Endothelial cell of umbilical vein (primary cell): ENCODE results near the gene DRC7. TPM values are rescaled to one million over a fixed set of nuclear protein-coding genes. Genes with fewer than 3 reads are reported as not detected.

Experiments used
- BruUV-seq: library from RNA; stranded (reverse); fragments of 400-500 nt; replicated peaks from 2 replicates; lab custom pipeline; 2021; lab: Mats Ljungman, UMichigan
- CTCF ChIA-PET: fragments of 300-600, 350-600 bp; sonication (Branson Sonifier 250); formaldehyde crosslinking; loops from one replicate; lab custom pipeline; 2021; ENCODE audit warnings: antibody characterized with exemption, inconsistent platforms; lab: Charles Lee
- POLR2A ChIA-PET: fragments of 300-600, 350-600 bp; sonication (Branson Sonifier 250); formaldehyde crosslinking; loops from one replicate; lab custom pipeline; 2021; ENCODE audit warnings: antibody characterized with exemption, inconsistent platforms; lab: Charles Lee
- DNase-seq: peaks from one replicate; pipeline ENCODE4 v3.0.0-alpha.2; 2011; ENCODE audit warnings: low read depth, low spot score
- FAIRE-seq: peaks from 2 replicates; lab custom pipeline; 2011; peaks lifted over from hg19 to GRCh38; lab: Jason Lieb, UNC
- H2AFZ ChIP-seq: 2 replicates; pipeline ENCODE4 v1.6.0; 2012; ENCODE audit warnings: low read depth, low read length, control low read depth, inconsistent platforms
- H3K27ac ChIP-seq: 2 replicates; pipeline ENCODE4 v1.5.1; 2011; ENCODE audit warnings: low read depth, mild to moderate bottlenecking, control low read depth, low read length, moderate library complexity; ENCODE audit not compliant: insufficient read depth
- H3K27me3 ChIP-seq, 2 experiments: 2 replicates each; pipeline versions ENCODE4 v1.6.0 to v1.6.1; 2011; ENCODE audit warnings: low read length in 2 of 2, mixed read lengths in 1 of 2; ENCODE audit not compliant: control insufficient read depth in 2 of 2, insufficient read depth in 2 of 2
- H3K36me3 ChIP-seq, 2 experiments: 2 replicates in 1 of 2; 3 replicates in 1 of 2; pipeline ENCODE4 v1.5.1; 2011; ENCODE audit warnings: low read length in 2 of 2, mild to moderate bottlenecking in 1 of 2, moderate library complexity in 1 of 2; ENCODE audit not compliant: control insufficient read depth in 2 of 2, insufficient read depth in 2 of 2; ENCODE audit errors: extremely low read depth in 1 of 2
- H3K4me1 ChIP-seq: 3 replicates; pipeline ENCODE4 v1.5.1; 2011; ENCODE audit warnings: mild to moderate bottlenecking, low read length; ENCODE audit not compliant: control insufficient read depth, insufficient read depth; ENCODE audit errors: extremely low read depth
- H3K4me2 ChIP-seq: 2 replicates; pipeline ENCODE4 v1.6.1; 2011; ENCODE audit warnings: low read length, control low read depth, mixed read lengths; ENCODE audit not compliant: insufficient read depth
- H3K4me3 ChIP-seq, 3 experiments: fragments of 200-600 bp in 1 of 3; sonication (generic), shearing (Covaris generic) in 1 of 3; replicated peaks in 1 of 3; 2 replicates each; pipeline ENCODE4 v1.5.1; 2011 to 2016; ENCODE audit warnings: control low read depth in 3 of 3, low read length in 3 of 3, mild to moderate bottlenecking in 2 of 3, inconsistent platforms in 1 of 3, low read depth in 1 of 3, moderate library complexity in 1 of 3; ENCODE audit not compliant: insufficient read depth in 1 of 3
- H3K79me2 ChIP-seq: 2 replicates; pipeline ENCODE4 v1.6.0; 2012; ENCODE audit warnings: low read length, inconsistent platforms; ENCODE audit not compliant: control insufficient read depth, insufficient read depth
- H3K9ac ChIP-seq: replicated peaks from 2 replicates; pipeline ENCODE3; 2011; ENCODE audit warnings: low read length, control low read depth; ENCODE audit not compliant: insufficient read depth; ENCODE audit errors: extremely low read depth
- H3K9me1 ChIP-seq: replicated peaks from 3 replicates; pipeline ENCODE4 v1.6.0; 2011; ENCODE audit warnings: mild to moderate bottlenecking, low read length; ENCODE audit not compliant: control insufficient read depth, insufficient read depth; ENCODE audit errors: extremely low read depth
- H3K9me3 ChIP-seq: replicated peaks from 2 replicates; pipeline ENCODE4 v1.5.1; 2012; ENCODE audit warnings: low read length, inconsistent platforms; ENCODE audit not compliant: control insufficient read depth, insufficient read depth
- H4K20me1 ChIP-seq: replicated peaks from 2 replicates; pipeline ENCODE3; 2011; ENCODE audit warnings: mild to moderate bottlenecking, low read length; ENCODE audit not compliant: control insufficient read depth, insufficient read depth; ENCODE audit errors: extremely low read depth
- EZH2 ChIP-seq: IDR thresholded peaks from 2 replicates; pipeline ENCODE4 v1.6.1; 2012; ENCODE audit warnings: borderline replicate concordance, low read depth, mild to moderate bottlenecking, moderate library complexity, low read length, inconsistent platforms; ENCODE audit not compliant: severe bottlenecking
- FOS ChIP-seq: IDR thresholded peaks from 2 replicates; pipeline ENCODE4 v1.6.1; 2011; ENCODE audit warnings: mild to moderate bottlenecking, low read length, moderate library complexity, borderline replicate concordance; ENCODE audit not compliant: insufficient read depth
- GATA2 ChIP-seq: IDR thresholded peaks from 2 replicates; pipeline ENCODE4 v1.7.0; 2011; ENCODE audit warnings: low read depth, mild to moderate bottlenecking, moderate library complexity, mixed read lengths, low read length; ENCODE audit not compliant: insufficient read length, insufficient read depth
- JUN ChIP-seq: IDR thresholded peaks from 2 replicates; pipeline ENCODE4 v1.6.1; 2011; ENCODE audit warnings: borderline replicate concordance, low read depth; ENCODE audit not compliant: insufficient read length, insufficient read depth
- POLR2A ChIP-seq: IDR thresholded peaks from 2 replicates; pipeline ENCODE4 v1.6.1; 2012; ENCODE audit warnings: low read depth, mild to moderate bottlenecking, control low read depth, low read length
- dilution Hi-C: fragments of 300-500 bp; cut with MboI; formaldehyde crosslinking; loops from one replicate; pipeline ENCODE4 v1.15.0; 2019; ENCODE audit warnings: low sequenced_read_pairs; ENCODE audit not compliant: extremely low pct_ligation_motif_present
- intact Hi-C: fragments of 100-400 bp; cut with micrococcal nuclease; formaldehyde crosslinking; loops from one replicate; pipeline ENCODE4 v1.10.0; 2022
- polyA plus RNA-seq, 4 experiments: library from polyadenylated mRNA; depleted of rRNA in 3 of 4; stranded (reverse) in 3 of 4; unstranded in 1 of 4; fragments of >200 nt; gene quantifications; 2 replicates each; pipeline versions ENCODE4 v1.2.1 to v1.2.3, GENCODE V29; 2011 to 2012; ENCODE audit warnings: missing spikeins in 1 of 4
- total RNA-seq: library from RNA; stranded (reverse); gene quantifications from 2 replicates; pipeline ENCODE4 v1.2.3, GENCODE V29; 2021
- TF ChIP-seq, protein P1 (sequence below), 2 donors: IDR thresholded peaks; 1 replicate in 1 of 2; 2 replicates in 1 of 2; pipeline ENCODE4 v1.5.1; 2011; ENCODE audit warnings: low read length in 2 of 2, mild to moderate bottlenecking in 2 of 2, moderate library complexity in 2 of 2, control low read depth in 1 of 2, inconsistent platforms in 1 of 2, low read depth in 1 of 2; ENCODE audit not compliant: insufficient read depth in 1 of 2; ENCODE audit errors: extremely low read depth in 1 of 2
- TF ChIP-seq, protein P2 (sequence below): IDR thresholded peaks from 2 replicates; pipeline ENCODE4 v1.6.1; 2011; ENCODE audit not compliant: insufficient read depth, insufficient read length

DRC7 gene
- total and polyA plus RNA-seq, 2 donors (not counting 3 experiments of a cell fraction or from before 2014, with no cell fraction given) = 0.13 to 0.77 TPM

GRCh38 chr16:57744642-57744903 lies 50.0 kb downstream of the DRC7 start:
- peaks cover 0 to 3% of the 10 kb centered on the region in 2 experiments for H3K36me3 ChIP-seq
- no peaks in the 10 kb centered on the region for H4K20me1 ChIP-seq
- H3K9me3 ChIP-seq = no peaks in the 10 kb centered on the region
- H3K9me1 ChIP-seq = no peaks in the 10 kb centered on the region
- dilution Hi-C loops = no loop called here
- FAIRE-seq = no peak
- H3K4me1 ChIP-seq = no peaks in the 10 kb centered on the region
- no peaks in the 10 kb centered on the region for H3K27me3 ChIP-seq
- H3K27ac ChIP-seq = no peak overlapping the region
- ChIA-PET CTCF (interaction anchor here (1.5 kb wide), 1 partner anchor 16 kb away, joined by 3 read pairs; no protein-coding TSS in a partner anchor), POLR2A (no interaction called here)
- H3K4me2 ChIP-seq = no peak overlapping the region
- no peak overlapping the region for H2AFZ ChIP-seq
- TF ChIP-seq JUN (no peak), FOS (no peak), POLR2A (no peak), GATA2 (no peak), EZH2 (no peak)
- TF ChIP-seq, protein P1, sequence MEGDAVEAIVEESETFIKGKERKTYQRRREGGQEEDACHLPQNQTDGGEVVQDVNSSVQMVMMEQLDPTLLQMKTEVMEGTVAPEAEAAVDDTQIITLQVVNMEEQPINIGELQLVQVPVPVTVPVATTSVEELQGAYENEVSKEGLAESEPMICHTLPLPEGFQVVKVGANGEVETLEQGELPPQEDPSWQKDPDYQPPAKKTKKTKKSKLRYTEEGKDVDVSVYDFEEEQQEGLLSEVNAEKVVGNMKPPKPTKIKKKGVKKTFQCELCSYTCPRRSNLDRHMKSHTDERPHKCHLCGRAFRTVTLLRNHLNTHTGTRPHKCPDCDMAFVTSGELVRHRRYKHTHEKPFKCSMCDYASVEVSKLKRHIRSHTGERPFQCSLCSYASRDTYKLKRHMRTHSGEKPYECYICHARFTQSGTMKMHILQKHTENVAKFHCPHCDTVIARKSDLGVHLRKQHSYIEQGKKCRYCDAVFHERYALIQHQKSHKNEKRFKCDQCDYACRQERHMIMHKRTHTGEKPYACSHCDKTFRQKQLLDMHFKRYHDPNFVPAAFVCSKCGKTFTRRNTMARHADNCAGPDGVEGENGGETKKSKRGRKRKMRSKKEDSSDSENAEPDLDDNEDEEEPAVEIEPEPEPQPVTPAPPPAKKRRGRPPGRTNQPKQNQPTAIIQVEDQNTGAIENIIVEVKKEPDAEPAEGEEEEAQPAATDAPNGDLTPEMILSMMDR (IDR thresholded peaks at IDR 0.05; ENCODE audit: extremely low read depth in 1 of 2, insufficient read depth in 1 of 2, low read depth in 1 of 2, low read length in 2 of 2) = no peak
- TF ChIP-seq, protein P2, sequence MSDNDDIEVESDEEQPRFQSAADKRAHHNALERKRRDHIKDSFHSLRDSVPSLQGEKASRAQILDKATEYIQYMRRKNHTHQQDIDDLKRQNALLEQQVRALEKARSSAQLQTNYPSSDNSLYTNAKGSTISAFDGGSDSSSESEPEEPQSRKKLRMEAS = no peak
- no peak overlapping the region for H3K9ac ChIP-seq
- H3K79me2 ChIP-seq = no peaks in the 10 kb centered on the region
- BruUV-seq = no TSS peak
- no peak for DNase-seq
- no peak overlapping the region for H3K4me3 ChIP-seq
- intact Hi-C loops = no loop called here
